Fibroblast of the aortic adventitia (primary cell): ENCODE results near the gene KCTD4. TPM values are rescaled to one million over a fixed set of nuclear protein-coding genes. Genes with fewer than 3 reads are reported as not detected.

Experiments
- DNase-seq: peaks from one replicate; pipeline ENCODE4 v3.0.0-alpha.2; 2010; ENCODE audit warnings: low read depth
- H3K4me3 ChIP-seq: 2 replicates; pipeline ENCODE4 v1.5.1; 2011; ENCODE audit warnings: low read depth, mild to moderate bottlenecking, control low read depth, low read length, moderate library complexity
- total RNA-seq: library from RNA; depleted of rRNA; stranded (reverse); fragments of >200 nt; gene quantifications from 2 replicates; pipeline ENCODE4 v1.2.3, GENCODE V29; 2012; ENCODE audit warnings: low replicate concordance
- TF ChIP-seq, protein P1 (sequence below): IDR thresholded peaks from 2 replicates; pipeline ENCODE4 v1.5.1; 2011; ENCODE audit warnings: mild to moderate bottlenecking, low read length, control low read depth, inconsistent platforms; ENCODE audit not compliant: insufficient read depth

Gene KCTD4
- total RNA-seq, 1 donor: not detected

DNA sequence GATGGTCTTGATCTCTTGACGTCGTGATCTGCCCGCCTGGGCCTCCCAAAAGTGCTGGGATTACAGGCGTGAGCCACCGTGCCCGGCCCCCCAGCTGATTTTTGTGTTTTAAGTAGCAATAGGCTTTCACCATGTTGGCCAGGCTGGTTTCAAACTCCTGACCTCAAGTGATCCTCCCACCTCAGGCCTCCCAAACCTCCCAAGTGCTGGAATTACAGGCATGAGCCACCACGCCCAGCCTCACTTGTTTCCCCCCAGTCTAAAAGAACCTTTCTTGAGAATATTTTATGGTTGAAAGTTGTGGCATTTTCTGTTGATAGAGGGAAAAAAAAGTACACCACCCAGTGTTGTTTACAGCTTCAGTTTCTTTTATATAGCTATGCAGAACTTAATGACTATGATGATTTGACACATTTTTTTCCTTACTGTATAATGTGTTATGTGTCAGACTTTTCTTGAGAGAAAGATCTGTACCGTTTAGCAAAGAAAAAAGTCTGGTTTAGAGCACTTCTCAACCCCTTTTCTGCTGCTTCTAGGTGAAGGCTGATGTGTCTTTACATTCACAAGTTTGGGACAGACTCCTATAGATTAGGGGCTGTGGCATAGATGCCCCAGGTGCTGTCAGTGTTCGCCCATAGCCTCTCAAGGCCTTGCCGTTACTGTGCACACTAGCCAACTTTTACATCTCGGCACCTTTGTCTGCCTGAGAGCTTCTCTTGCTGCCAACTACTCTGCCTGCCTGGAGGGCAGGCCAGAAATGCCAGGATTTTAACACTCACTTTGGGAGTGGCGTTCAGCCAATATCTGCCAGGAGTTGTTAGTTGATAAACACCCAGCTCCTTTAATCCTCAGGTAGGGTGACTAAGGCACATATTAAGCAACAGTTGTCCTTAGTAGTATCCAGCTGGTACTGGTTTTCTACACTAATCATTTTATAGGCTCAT lies 33.0 kb downstream of the KCTD4 start:
- no peak for DNase-seq
- no peak overlapping the region for H3K4me3 ChIP-seq
- TF ChIP-seq, protein P1, sequence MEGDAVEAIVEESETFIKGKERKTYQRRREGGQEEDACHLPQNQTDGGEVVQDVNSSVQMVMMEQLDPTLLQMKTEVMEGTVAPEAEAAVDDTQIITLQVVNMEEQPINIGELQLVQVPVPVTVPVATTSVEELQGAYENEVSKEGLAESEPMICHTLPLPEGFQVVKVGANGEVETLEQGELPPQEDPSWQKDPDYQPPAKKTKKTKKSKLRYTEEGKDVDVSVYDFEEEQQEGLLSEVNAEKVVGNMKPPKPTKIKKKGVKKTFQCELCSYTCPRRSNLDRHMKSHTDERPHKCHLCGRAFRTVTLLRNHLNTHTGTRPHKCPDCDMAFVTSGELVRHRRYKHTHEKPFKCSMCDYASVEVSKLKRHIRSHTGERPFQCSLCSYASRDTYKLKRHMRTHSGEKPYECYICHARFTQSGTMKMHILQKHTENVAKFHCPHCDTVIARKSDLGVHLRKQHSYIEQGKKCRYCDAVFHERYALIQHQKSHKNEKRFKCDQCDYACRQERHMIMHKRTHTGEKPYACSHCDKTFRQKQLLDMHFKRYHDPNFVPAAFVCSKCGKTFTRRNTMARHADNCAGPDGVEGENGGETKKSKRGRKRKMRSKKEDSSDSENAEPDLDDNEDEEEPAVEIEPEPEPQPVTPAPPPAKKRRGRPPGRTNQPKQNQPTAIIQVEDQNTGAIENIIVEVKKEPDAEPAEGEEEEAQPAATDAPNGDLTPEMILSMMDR: no peak

DNA sequence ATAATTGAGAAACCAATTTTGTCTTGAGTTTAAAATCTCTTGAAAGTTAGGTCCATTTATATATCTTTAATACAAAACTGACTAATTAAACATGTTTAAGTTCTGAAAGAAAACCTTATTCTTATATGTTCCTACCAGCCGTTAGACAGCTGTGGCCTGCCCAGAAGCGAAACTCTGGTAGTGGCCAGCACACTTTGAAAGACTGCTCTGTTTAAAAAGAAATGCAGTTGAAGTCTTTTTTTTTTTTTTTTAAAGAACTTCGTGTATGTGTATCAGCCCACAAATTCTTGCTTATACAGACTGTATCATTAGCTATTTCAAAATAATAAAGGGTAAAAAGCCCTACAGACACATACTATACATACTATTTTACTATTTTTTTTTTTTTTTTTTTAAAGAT lies 34.0 kb downstream of the KCTD4 start:
- TF ChIP-seq, protein P1: no peak
- no peak for DNase-seq
- no peak overlapping the region for H3K4me3 ChIP-seq

DNA sequence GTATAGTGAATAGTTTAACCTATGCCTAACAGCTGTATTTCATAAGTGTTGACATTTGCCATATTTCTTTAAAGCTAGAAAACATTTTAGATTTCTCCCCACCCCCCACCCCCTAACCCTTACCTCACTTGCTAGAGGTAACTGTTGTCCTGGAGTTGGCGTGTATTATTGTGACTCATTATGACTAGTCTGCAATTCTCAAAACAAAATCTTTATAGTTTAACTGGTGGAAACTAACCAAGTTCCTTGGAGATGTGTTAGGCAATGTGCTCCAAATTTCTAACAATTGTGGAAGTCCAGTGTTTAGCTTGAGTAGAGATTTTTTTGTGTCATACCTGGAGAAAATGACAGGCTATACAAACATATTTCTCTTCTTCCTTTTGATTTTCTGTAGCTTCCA lies 38.0 kb downstream of the KCTD4 start:
- DNase-seq: peak; percentile 87
- no peak overlapping the region for H3K4me3 ChIP-seq
- TF ChIP-seq, protein P1: no peak

DNA sequence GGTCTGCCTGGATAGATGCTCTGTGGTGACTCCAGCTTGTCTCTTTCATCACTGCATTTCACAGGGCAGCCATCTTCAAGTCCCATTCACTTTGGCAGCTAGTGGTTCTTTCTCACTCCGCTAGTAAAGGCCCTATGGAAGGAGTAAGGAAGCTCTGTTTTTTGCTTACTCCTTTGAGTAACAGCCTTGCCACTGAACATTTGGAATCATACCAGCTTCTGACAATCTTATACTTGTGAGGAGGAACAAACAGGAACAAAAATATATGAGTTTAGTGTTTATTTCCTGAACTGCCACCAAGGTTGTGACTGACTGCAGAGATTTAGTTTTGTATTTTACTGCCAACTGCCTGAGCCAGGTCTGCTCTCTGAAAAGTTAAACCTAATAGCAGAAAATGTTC lies 38.7 kb downstream of the KCTD4 start:
- TF ChIP-seq, protein P1: no peak
- peak; percentile 10 for DNase-seq
- no peak overlapping the region for H3K4me3 ChIP-seq

DNA sequence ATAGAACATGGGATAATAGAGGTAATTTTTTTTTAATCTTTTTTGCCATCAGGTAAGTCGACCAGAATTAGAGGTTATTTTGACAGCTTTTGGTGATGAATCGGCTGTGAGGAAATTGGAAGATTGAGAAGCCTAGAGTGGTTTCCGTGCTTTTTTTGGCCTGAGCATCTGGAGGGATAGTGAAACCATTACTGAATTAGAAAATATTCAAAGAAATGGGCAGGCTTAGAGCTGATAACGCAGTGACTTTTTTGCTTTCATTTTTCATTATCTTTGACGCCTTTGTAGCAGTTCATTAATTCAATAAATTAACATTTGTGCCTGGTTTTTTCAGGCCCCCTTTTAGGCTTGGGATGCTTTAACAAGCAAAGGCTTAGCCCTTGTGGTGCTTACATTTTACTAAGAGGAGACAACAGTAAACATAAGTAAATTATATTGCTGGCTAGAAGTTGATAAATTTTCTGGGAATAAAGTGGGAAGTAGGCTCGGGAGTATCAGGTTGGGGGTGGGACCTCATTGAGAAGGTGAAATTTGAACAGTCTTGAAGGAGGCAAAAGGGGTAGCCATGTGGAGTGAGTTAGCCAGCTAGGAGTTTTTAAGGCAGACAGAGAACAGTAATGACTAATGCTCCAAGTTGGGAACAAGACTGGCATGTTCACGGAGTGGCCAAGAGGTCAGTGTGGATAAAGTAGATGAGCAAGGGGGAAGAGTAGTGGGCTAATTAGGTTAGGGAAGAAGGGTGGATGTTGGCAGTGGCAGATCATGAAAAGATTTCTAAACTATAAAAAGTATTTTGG lies 44.1 kb downstream of the KCTD4 start:
- no peak overlapping the region for H3K4me3 ChIP-seq
- DNase-seq: no peak

DNA sequence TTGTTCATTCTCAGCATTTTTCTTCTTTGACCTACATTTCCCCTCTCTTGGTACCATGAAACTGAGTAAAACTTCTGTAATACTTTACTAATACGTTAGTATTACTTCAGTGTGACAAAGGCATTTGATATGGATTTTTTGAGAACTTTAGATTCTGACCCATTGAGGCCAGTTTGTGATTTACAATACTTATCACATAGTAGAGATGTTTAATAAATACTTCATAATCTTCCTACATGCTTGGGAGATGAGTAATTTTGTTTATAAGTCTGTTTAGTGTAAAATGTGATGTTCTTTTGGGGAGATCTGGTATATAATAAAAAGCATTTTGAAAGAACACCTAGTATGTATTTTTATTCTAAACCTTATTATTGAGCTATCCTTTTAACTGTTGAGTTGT lies 50.9 kb downstream of the KCTD4 start:
- TF ChIP-seq, protein P1: no peak
- no peak overlapping the region for H3K4me3 ChIP-seq
- no peak for DNase-seq

More for the DNA sequence above, 44.1 kb downstream of the KCTD4 start:
- TF ChIP-seq, protein P1: no peak
